GM18861 (cell line): Measurements from ENCODE around the gene SOWAHB.

Experiments
- ATAC-seq: cut with Tn5 transposase; IDR thresholded peaks from one replicate; pipeline ENCODE4 v1.9.1; 2021; ENCODE audit not compliant: unreplicated experiment

SOWAHB gene, protein sequence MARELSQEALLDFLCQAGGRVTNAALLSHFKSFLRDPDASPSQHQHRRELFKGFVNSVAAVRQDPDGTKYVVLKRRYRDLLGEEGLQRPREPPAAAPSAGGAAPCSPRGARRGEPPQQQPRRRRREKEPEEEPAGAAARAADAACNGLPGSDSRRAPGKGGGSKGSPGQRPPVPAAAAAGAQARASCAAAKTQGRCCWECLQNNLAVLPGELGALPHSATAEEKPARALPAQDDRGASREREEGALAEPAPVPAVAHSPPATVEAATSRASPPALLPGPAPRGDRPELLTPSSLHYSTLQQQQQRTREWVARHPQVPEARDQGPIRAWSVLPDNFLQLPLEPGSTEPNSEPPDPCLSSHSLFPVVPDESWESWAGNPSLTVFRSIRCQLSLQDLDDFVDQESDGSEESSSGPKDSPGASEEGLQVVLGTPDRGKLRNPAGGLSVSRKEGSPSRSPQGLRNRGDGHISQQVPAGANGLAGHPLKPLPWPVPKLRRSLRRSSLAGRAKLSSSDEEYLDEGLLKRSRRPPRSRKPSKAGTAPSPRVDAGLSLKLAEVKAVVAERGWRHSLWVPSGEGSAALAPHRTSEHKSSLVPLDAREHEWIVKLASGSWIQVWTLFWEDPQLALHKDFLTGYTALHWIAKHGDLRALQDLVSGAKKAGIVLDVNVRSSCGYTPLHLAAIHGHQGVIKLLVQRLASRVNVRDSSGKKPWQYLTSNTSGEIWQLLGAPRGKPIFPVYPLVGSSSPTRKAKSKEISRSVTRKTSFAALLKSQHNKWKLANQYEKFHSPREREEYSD

GRCh38 chr4:76897536-76898384, at the start of gene SOWAHB:
SOWAHB (minus strand) TSS chr4:76898144; CDS start chr4:76897849, 295 bp downstream.
- no peak for ATAC-seq

DNA sequence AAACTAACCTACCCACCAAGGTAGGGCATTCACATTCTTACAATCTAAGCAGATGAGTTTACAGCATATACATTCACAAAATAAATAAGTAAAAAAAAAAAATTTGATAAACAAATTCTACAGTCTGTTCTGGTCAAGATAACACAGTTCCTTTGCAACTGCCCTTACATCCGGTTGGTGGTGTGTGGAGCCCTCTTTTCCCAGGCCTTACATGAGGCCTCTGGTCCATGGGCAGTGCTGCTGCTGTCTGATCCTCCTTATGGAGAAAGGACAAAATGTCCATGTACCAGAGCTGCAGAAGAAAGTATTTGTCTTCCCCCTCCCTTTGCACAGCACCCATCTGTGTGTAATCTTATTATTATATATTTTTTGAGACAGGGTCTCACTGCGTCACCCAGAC, 49.4 kb upstream of the SOWAHB start:
- no peak for ATAC-seq

GRCh38 chr4:76943790-76944189, 45.8 kb upstream of the SOWAHB start:
- no peak for ATAC-seq

DNA sequence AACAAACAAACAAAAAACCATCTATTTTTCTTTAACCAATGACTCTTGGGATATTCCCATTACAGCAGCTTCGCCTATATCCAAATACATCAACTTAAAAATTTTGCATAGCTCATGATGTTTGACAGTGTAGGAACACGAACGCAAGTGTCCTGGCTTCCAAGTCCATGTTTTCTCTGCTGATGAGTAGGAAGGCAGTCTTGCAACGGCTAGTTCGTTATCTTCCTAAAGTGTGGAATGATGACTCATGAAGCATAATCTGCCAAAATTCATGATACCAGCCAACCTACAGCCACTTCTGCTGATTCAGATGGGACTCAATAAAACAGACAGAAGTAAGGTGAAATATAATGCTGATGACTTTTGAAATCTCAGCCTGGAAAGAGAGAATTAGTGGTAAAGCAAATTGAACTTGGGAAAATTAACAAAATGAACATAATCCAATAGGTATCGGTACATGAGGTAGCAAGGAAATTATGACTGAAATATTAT, 45.2 kb upstream of the SOWAHB start:
- no peak for ATAC-seq

DNA sequence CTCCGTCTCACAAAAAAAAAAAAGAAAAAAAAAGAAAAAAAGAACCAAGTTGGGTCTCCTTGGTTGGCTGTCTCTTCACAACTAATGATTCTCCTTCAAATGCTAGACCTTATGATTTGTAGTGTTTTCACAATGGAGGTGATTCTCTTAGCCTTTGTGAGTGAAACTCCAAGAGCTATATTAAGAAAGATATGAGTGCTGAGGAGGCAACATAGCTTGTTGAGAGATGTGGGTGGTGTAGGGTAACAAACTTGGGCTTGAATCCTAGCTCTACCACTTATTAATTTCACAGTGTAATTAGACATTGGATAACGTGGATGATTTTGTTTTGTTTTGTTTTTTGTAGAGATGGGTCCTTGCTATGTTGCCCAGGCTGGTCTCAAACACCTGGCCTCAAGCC, 41.2 kb upstream of the SOWAHB start:
- ATAC-seq = no peak

GRCh38 chr4:76931576-76932276, 33.8 kb upstream of the SOWAHB start:
- ATAC-seq = no peak

- ATAC-seq = no peak
Measured at GRCh38 chr4:76931087-76931486, 33.1 kb upstream of the SOWAHB start.

DNA sequence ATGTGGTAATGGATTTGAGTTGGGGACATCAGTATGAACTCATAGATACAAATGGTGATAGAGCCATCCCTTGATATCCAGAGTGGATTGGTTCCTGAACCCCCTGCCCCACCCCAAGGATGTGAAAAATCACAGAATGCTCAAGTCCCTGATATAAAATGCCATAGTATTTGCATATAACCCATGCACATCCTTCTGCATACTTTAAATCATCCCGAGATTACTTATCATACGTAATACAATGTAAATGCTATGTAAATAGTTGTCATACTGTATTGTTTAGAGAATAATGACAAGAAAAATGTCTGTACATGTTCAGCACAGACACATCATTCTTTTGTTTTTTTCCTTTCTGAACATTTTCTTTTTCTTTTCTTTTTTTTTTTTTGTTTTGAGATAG, 32.7 kb upstream of the SOWAHB start:
- ATAC-seq = no peak

- no peak for ATAC-seq
Measured at GRCh38 chr4:76926841-76927240, 28.9 kb upstream of the SOWAHB start.

DNA sequence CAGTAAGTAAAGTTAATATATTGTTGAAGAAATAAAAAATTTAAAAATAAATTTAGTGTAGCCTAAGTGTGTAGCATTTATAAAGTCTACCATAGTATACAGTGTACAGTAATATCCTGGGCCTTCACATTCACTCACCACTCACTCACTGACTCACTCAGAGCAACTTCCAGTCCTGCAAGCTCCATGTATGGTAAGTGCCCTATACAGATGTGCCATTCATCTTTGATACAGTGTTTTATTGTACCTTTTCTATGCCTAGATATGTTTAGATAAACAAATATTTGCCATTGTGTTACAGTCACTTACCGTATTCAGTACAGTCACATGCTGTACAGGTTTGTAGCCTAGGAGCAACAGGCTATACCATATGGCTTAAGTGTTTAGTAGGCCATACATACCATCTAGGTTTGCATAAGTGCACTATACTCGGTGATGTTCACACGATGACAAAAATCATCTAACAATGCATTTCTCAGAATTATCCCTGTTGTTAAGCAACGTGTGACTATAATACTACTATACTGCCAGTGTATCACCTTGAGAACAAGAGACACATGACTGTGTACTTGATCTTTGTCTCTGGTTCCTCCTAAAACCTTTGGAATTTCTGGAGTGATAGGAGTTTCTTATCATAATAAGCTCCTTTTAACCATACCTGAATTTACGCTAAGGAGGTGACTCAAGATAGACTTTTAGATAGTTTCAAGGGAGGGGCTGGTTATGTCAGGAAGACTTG, 25.8 kb upstream of the SOWAHB start:
- no peak for ATAC-seq

DNA sequence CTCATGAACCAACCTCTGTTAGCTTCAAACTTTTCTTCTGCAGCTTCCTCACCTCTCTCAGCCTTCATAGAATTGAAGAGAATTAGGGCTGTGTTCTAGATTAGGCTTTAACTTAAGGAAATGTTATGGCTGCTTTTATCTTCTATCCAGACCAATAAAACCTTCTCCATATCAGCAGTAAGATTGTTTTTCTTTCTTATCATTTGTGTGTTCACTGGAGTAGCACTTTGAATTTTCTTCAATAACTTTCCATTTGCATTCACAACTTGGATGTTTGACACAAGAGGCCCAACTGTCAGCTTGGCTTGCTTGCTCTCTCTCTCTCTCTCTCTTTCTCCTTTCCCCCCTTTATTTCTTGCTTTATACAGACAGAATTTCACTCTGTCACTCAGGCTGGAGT, 22.8 kb upstream of the SOWAHB start:
- no peak for ATAC-seq

DNA sequence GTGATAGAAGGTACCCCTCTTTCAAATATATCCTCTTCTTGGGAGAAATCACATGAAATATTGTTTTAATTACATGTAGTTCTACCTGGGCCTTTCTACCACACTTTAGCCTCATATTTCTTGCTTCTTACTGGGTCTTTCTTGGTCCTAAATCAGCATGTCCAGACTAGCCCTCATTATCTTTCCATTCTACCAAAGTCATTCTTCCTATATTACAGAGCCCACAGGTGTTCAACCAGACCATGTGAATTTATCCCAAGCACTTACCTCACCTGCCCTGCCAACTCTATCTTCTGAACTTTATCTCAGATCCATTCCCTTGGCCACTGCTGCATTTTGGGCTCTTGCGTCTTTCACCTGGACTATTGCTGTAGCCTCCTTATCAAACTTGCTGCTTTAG, 11.8 kb upstream of the SOWAHB start:
- ATAC-seq = no peak

DNA sequence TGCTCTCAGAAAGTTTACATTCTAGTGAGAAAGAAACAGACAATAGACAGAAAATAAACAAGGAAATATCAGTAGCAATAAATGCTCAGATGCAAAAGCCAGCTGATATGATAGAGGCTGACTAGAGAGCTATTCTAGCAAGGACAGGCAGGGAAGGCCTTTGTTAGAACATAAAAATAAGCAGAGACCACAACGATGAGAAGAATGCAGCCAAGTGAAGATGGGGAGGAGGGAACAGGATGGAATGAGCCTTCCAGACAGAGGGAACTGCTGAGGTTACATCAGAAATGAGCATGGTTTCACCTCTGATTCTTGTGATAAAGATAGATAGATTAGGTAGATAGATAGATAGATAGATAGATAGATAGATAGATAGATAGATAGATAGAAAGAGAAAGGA, 7.6 kb upstream of the SOWAHB start:
- ATAC-seq = no peak

- no peak for ATAC-seq
Measured at GRCh38 chr4:76904646-76905190, 6.8 kb upstream of the SOWAHB start.

DNA sequence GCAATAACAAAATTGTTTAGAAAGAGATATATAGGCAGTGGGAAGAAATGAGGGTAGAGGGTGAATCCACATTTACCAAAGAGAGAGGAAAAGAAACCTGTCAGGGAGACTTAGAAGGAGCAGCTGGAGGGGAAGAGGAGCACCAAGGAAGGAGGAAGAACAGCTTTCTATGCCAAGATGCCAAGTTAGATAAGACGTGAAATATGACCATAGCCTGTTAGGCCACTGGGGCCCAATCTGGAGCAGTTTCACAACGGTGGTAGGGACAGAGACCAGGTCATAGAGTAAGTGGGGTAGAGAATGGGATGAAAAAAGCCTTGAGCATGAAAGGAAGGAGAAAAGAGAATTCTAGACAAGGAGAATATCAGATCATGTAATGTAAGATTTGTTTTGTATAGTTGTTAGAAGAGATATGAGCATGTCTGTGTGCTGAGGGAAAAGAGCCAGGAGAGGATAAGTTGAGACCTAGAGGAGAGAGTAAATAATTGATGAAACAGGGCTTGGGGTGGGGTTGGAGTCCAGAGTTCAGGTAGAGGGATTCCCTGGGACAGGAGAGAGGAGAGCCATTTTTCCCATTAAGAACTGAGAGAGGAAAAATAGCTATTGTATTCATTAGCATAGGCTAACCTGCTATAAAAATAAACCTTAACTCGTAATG, 4.4 kb upstream of the SOWAHB start:
- no peak for ATAC-seq

GRCh38 chr4:76898949-76899645, 1.2 kb upstream of the SOWAHB start:
- no peak for ATAC-seq

DNA sequence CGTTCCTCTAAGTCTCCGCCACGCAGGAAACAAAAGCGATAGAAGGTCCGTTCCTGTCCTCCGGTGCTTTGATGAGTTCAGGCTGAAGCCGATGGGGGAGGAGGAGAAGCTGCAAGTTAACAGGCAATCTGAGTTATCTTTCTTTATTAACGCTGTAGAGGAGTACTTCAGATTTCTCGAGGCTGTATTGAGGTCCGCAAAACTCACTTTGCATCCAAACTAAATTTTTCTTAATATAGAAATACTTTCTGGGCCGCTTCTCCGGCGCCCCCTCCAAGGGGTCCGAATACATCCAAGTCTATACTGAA, 395 bp upstream of the SOWAHB start:
- ATAC-seq = no peak

GRCh38 chr4:76896614-76897535, 1.1 kb downstream of the SOWAHB start:
- no peak for ATAC-seq
